H9 (cell line): Measurements from ENCODE around the gene GP2. TPM values are rescaled to one million over a fixed set of nuclear protein-coding genes. Genes with fewer than 3 reads are reported as not detected.
A peak's percentile ranks its signal among the peaks of the same experiment; 100 is the strongest.

Experiments
- DNase-seq: peaks from one replicate; pipeline ENCODE4 v3.0.0-alpha.2; 2017
- H2AFZ ChIP-seq: one replicate; pipeline ENCODE4 v1.6.1; 2013; ENCODE audit warnings: mild to moderate bottlenecking, low read length, control low read depth, moderate library complexity
- H2AK5ac ChIP-seq: 2 replicates; pipeline ENCODE4 v1.6.1; 2013; ENCODE audit warnings: low read length, control low read depth, mixed read lengths; ENCODE audit not compliant: insufficient read length
- H2BK120ac ChIP-seq: one replicate; pipeline ENCODE4 v1.6.1; 2013; ENCODE audit warnings: low read depth, mild to moderate bottlenecking, low read length, control low read depth, inconsistent platforms; ENCODE audit not compliant: poor library complexity, severe bottlenecking
- H2BK12ac ChIP-seq: 2 replicates; pipeline ENCODE4 v1.6.1; 2013; ENCODE audit warnings: low read length, control low read depth, mixed read lengths, low read depth; ENCODE audit not compliant: insufficient read length
- H2BK15ac ChIP-seq: 2 replicates; pipeline ENCODE4 v1.6.1; 2013; ENCODE audit warnings: low read depth, low read length, control low read depth
- H2BK20ac ChIP-seq: one replicate; pipeline ENCODE4 v1.6.1; 2013; ENCODE audit warnings: low read depth, mild to moderate bottlenecking, low read length, control low read depth, inconsistent platforms; ENCODE audit not compliant: poor library complexity, severe bottlenecking
- H2BK5ac ChIP-seq: 2 replicates; pipeline ENCODE4 v1.6.1; 2013; ENCODE audit warnings: low read length, control low read depth, mixed read lengths; ENCODE audit not compliant: insufficient read length
- H3K14ac ChIP-seq: 2 replicates; pipeline ENCODE4 v1.6.1; 2013; ENCODE audit warnings: low read length, control low read depth; ENCODE audit not compliant: insufficient read depth
- H3K18ac ChIP-seq: 2 replicates; pipeline ENCODE4 v1.6.1; 2013; ENCODE audit warnings: low read depth, mild to moderate bottlenecking, mixed read lengths, low read length, control low read depth; ENCODE audit not compliant: insufficient read length
- H3K23ac ChIP-seq: 2 replicates; pipeline ENCODE4 v1.6.1; 2013; ENCODE audit warnings: low read length, control low read depth, mixed read lengths, low read depth; ENCODE audit not compliant: insufficient read length
- H3K23me2 ChIP-seq: 2 replicates; pipeline ENCODE4 v1.6.1; 2013; ENCODE audit warnings: low read depth, mild to moderate bottlenecking, mixed read lengths, low read length, control low read depth; ENCODE audit not compliant: insufficient read length, poor library complexity, severe bottlenecking
- H3K27ac ChIP-seq: 2 replicates; pipeline ENCODE4 v1.5.1; 2013; ENCODE audit warnings: low read length, control low read depth, mixed read lengths, low read depth; ENCODE audit not compliant: insufficient read length
- H3K27me3 ChIP-seq: 2 replicates; pipeline ENCODE4 v1.6.1; 2013; ENCODE audit warnings: low read length, control low read depth, inconsistent platforms; ENCODE audit not compliant: insufficient read depth
- H3K4ac ChIP-seq: 2 replicates; pipeline ENCODE4 v1.6.1; 2013; ENCODE audit warnings: low read depth, mild to moderate bottlenecking, control low read depth, inconsistent platforms, low read length, moderate library complexity
- H3K4me1 ChIP-seq: 2 replicates; pipeline ENCODE4 v1.6.1; 2013; ENCODE audit warnings: low read length, control low read depth, inconsistent platforms; ENCODE audit not compliant: insufficient read depth
- H3K4me2 ChIP-seq: 2 replicates; pipeline ENCODE4 v1.6.1; 2013; ENCODE audit warnings: low read length, control low read depth, mixed read lengths; ENCODE audit not compliant: insufficient read length, insufficient read depth
- H3K56ac ChIP-seq: 2 replicates; pipeline ENCODE4 v1.6.1; 2013; ENCODE audit warnings: low read depth, mild to moderate bottlenecking, mixed read lengths, low read length, control low read depth; ENCODE audit not compliant: insufficient read length
- H3K79me1 ChIP-seq: 2 replicates; pipeline ENCODE4 v1.6.1; 2013; ENCODE audit warnings: low read depth, mild to moderate bottlenecking, moderate library complexity, low read length, control low read depth, inconsistent platforms; ENCODE audit not compliant: insufficient read depth, poor library complexity, severe bottlenecking
- H3K79me2 ChIP-seq: 2 replicates; pipeline ENCODE4 v1.6.1; 2013; ENCODE audit warnings: low read length, control low read depth, inconsistent platforms; ENCODE audit not compliant: insufficient read depth
- H3K9ac ChIP-seq: 2 replicates; pipeline ENCODE4 v1.6.1; 2013; ENCODE audit warnings: low read length, control low read depth, mixed read lengths; ENCODE audit not compliant: insufficient read length; ENCODE audit errors: extremely low read depth
- H3K9me3 ChIP-seq: one replicate; pipeline ENCODE4 v1.6.1; 2013; ENCODE audit warnings: low read depth, low read length, inconsistent platforms; ENCODE audit not compliant: control insufficient read depth
- H3T11ph ChIP-seq: one replicate; pipeline ENCODE4 v1.6.1; 2013; ENCODE audit warnings: mild to moderate bottlenecking, low read length, control low read depth, inconsistent platforms
- H4K20me1 ChIP-seq: one replicate; pipeline ENCODE4 v1.6.1; 2013; ENCODE audit not compliant: control insufficient read depth, insufficient read length, insufficient read depth
- H4K5ac ChIP-seq: 2 replicates; pipeline ENCODE4 v1.6.1; 2013; ENCODE audit warnings: low read depth, mild to moderate bottlenecking, mixed read lengths, low read length, control low read depth; ENCODE audit not compliant: insufficient read length
- H4K8ac ChIP-seq: replicated peaks from 2 replicates; pipeline ENCODE4 v1.6.1; 2013; ENCODE audit warnings: low read length, control low read depth, mixed read lengths, low read depth; ENCODE audit not compliant: insufficient read length
- H4K91ac ChIP-seq: 2 replicates; pipeline ENCODE4 v1.6.1; 2013; ENCODE audit warnings: low read depth, mild to moderate bottlenecking, moderate library complexity, mixed read lengths, low read length, control low read depth; ENCODE audit not compliant: insufficient read length
- H3K27ac Mint-ChIP-seq, 3 experiments: 2 replicates in 2 of 3; 3 replicates in 1 of 3; pipeline ENCODE4 v1.8.0; 2020 to 2021; ENCODE audit warnings: mixed read lengths in 3 of 3, mild to moderate bottlenecking in 1 of 3, moderate library complexity in 1 of 3
- H3K27me3 Mint-ChIP-seq: 2 replicates; pipeline ENCODE4 v1.8.0; 2021; ENCODE audit warnings: low read depth, mild to moderate bottlenecking, moderate library complexity, mixed read lengths
- H3K36me3 Mint-ChIP-seq, 3 experiments: 2 replicates in 2 of 3; 3 replicates in 1 of 3; pipeline ENCODE4 v1.8.0; 2020 to 2021; ENCODE audit warnings: low read depth in 3 of 3, mixed read lengths in 3 of 3; ENCODE audit not compliant: insufficient read depth in 1 of 3
- H3K4me1 Mint-ChIP-seq, 2 experiments: 2 replicates each; pipeline ENCODE4 v1.8.0; 2020; ENCODE audit warnings: mixed read lengths in 2 of 2
- H3K4me3 Mint-ChIP-seq, 2 experiments: 2 replicates in 1 of 2; 3 replicates in 1 of 2; pipeline ENCODE4 v1.8.0; 2020 to 2021; ENCODE audit warnings: mild to moderate bottlenecking in 2 of 2, mixed read lengths in 2 of 2, moderate library complexity in 1 of 2
- H3K9me3 Mint-ChIP-seq, 2 experiments: 2 replicates in 1 of 2; 3 replicates in 1 of 2; pipeline ENCODE4 v1.8.0; 2020; ENCODE audit warnings: mild to moderate bottlenecking in 2 of 2, mixed read lengths in 2 of 2, moderate library complexity in 1 of 2
- CTCF ChIP-seq: fragments of 200-600 bp; sonication (generic); conservative IDR thresholded peaks from 3 replicates; pipeline ENCODE4 v1.8.0; 2021; ENCODE audit warnings: antibody characterized with exemption, mild to moderate bottlenecking
- WGBS: extraction: QIAGEN DNeasy Blood & Tissue Kit; methylation state at CpG from one replicate; pipeline ENCODE4 v1.1.7; 2013; ENCODE audit warnings: missing lambda C conversion rate, low lambda C conversion rate, mixed read lengths; ENCODE audit not compliant: insufficient read length; ENCODE audit errors: extremely low coverage; 5-methylcytosine and 5-hydroxymethylcytosine counted together
- total RNA-seq: library from RNA; stranded (reverse); gene quantifications from 2 replicates; pipeline ENCODE4 v1.2.1, GENCODE V29; 2021

Gene GP2
- total RNA-seq, 1 experiment from 2014 or later = not detected

GRCh38 chr16:20325005-20325404, 2.3 kb downstream of the GP2 start:
- Histone ChIP-seq H4K5ac (no peak overlapping the region), H3K14ac (no peak overlapping the region), H3K4ac (no peak overlapping the region), H3K27ac (no peak overlapping the region), H3K23ac (no peak overlapping the region), H2BK20ac (no peak overlapping the region), H3K18ac (no peak overlapping the region), H3K23me2 (no peaks in the 10 kb centered on the region), H3K79me2 (0 out of 2 replicates have a peak, but pooled peaks cover 2% of the 10 kb centered on the region), H4K20me1 (peaks cover 3% of the 10 kb centered on the region), H3K79me1 (no peaks in the 10 kb centered on the region), H3K9ac (no peak overlapping the region), H2AK5ac (no peak overlapping the region), H4K91ac (no peak overlapping the region), H2AFZ (no peak overlapping the region), H4K8ac (no peak overlapping the region), H2BK15ac (no peak overlapping the region), H3K27me3 (no peaks in the 10 kb centered on the region), H3T11ph (no peak overlapping the region), H2BK5ac (no peak overlapping the region), H3K9me3 (no peaks in the 10 kb centered on the region), H3K4me1 (no peaks in the 10 kb centered on the region), H2BK120ac (no peak overlapping the region), H3K4me2 (no peak overlapping the region), H2BK12ac (no peak overlapping the region), H3K56ac (no peak overlapping the region)
- TF ChIP-seq CTCF = no peak
- no peaks in the 10 kb centered on the region for H3K36me3 Mint-ChIP-seq
- DNase-seq = no peak
- H3K9me3 Mint-ChIP-seq = no peaks in the 10 kb centered on the region
- peak overlapping the region in 1 of 3 experiments; percentile 46; a peak in 1 of 7 replicates for H3K27ac Mint-ChIP-seq
- peaks cover 3% of the 10 kb centered on the region for H3K27me3 Mint-ChIP-seq
- H3K4me1 Mint-ChIP-seq = peaks cover 2 to 3% of the 10 kb centered on the region in 2 experiments; a peak in 1 of 4 replicates
- WGBS = no CpG with 5 or more reads among the region's 3 CpGs
- no peak overlapping the region for H3K4me3 Mint-ChIP-seq
